Activated naive CD8-positive, alpha-beta T cell treated with anti-CD3 and anti-CD28 coated beads, Interleukin-2, amount 10 ng/mL, durations not matched to agents 7 days and 5 days (primary cell): Measurements from ENCODE around the gene NOX5. TPM values are rescaled to one million over a fixed set of nuclear protein-coding genes. Genes with fewer than 3 reads are reported as not detected.
"Not testable (repeated sequence)": the region's sequence is repeated elsewhere in the genome, so short reads cannot be mapped to it uniquely, and the experiment has no call there.

Source experiments
- ATAC-seq: fragments of 150-1000 bp; cut with Tn5 transposase; one replicate; pipeline ENCODE4 v1.10.0; 2021; ENCODE audit warnings: low read depth, moderate library complexity
- POLR2A ChIA-PET: fragments of 350-600 bp; sonication (Branson Sonifier 250); formaldehyde crosslinking; loops from one replicate; lab custom pipeline; 2021; ENCODE audit warnings: antibody characterized with exemption; lab: Charles Lee
- DNase-seq: peaks from one replicate; pipeline ENCODE4 v3.0.0; 2021
- H3K27ac Mint-ChIP-seq: one replicate; pipeline ENCODE4 v1.8.0; 2022; ENCODE audit warnings: mild to moderate bottlenecking, mixed read lengths
- H3K27me3 Mint-ChIP-seq: one replicate; pipeline ENCODE4 v1.8.0; 2022; ENCODE audit warnings: mild to moderate bottlenecking, moderate library complexity, mixed read lengths
- H3K36me3 Mint-ChIP-seq: one replicate; pipeline ENCODE4 v1.8.0; 2021; ENCODE audit warnings: mild to moderate bottlenecking, mixed read lengths
- H3K4me1 Mint-ChIP-seq: one replicate; pipeline ENCODE4 v1.8.0; 2021; ENCODE audit warnings: mixed read lengths
- H3K4me3 Mint-ChIP-seq: one replicate; pipeline ENCODE4 v1.8.0; 2022; ENCODE audit warnings: mild to moderate bottlenecking, moderate library complexity, mixed read lengths
- H3K9me3 Mint-ChIP-seq: one replicate; pipeline ENCODE4 v1.8.0; 2021; ENCODE audit warnings: mixed read lengths
- total RNA-seq, 2 experiments: library from RNA; stranded (reverse); gene quantifications; one replicate each; pipeline ENCODE4 v1.2.3, GENCODE V29; 2021

Gene NOX5
- total RNA-seq, 2 experiments from 2014 or later, result 0.06 TPM; not detected in 1

DNA sequence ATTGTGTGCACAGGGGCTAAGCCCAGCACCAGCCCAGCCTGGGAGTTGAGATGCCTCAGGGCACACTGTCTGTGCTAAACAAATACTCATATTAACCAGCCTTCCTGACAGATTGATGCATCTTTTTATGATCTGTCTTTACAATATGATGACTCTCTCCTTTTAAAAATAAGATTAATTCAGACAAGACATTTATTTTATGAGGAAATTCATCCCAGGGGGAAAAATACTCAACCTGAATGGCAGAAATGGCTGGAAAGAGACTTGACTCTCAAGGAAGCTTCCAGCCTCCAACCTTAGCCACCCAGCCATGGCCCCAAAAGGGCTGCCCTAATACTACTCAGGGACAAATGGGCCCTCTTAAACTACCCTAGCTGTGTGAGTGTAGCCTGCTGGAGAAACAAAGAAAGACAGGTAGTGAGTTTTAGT is 46.9 kb downstream of the NOX5 start:
- POLR2A ChIA-PET, result no interaction called here
- Mint-ChIP-seq H3K9me3 (no peaks in the 10 kb centered on the region), H3K27me3 (peaks cover 4% of the 10 kb centered on the region), H3K4me3 (no peak overlapping the region), H3K27ac (peak overlapping the region; percentile 30), H3K36me3 (no peaks in the 10 kb centered on the region), H3K4me1 (peaks cover 22% of the 10 kb centered on the region)
- DNase-seq, result no peak
- ATAC-seq, result no peak

GRCh38 chr15:69064649-69065048 is 50.2 kb downstream of the NOX5 start:
- Mint-ChIP-seq H3K4me3 (no peak overlapping the region), H3K9me3 (peaks cover 2% of the 10 kb centered on the region), H3K36me3 (no peaks in the 10 kb centered on the region), H3K27me3 (peaks cover 9% of the 10 kb centered on the region), H3K4me1 (peaks cover 18% of the 10 kb centered on the region), H3K27ac (no peak overlapping the region)
- DNase-seq, result no peak
- POLR2A ChIA-PET, result no interaction called here
- no peak for ATAC-seq

GRCh38 chr15:69066007-69066995 is 51.8 kb downstream of the NOX5 start:
- DNase-seq (no peak), ATAC-seq (no peak)
- Mint-ChIP-seq H3K4me3 (no peak overlapping the region), H3K36me3 (no peaks in the 10 kb centered on the region), H3K27me3 (peaks cover 24% of the 10 kb centered on the region), H3K4me1 (peaks cover 8% of the 10 kb centered on the region), H3K9me3 (peaks cover 5% of the 10 kb centered on the region), H3K27ac (no peak overlapping the region)
- POLR2A ChIA-PET, result no interaction called here

DNA sequence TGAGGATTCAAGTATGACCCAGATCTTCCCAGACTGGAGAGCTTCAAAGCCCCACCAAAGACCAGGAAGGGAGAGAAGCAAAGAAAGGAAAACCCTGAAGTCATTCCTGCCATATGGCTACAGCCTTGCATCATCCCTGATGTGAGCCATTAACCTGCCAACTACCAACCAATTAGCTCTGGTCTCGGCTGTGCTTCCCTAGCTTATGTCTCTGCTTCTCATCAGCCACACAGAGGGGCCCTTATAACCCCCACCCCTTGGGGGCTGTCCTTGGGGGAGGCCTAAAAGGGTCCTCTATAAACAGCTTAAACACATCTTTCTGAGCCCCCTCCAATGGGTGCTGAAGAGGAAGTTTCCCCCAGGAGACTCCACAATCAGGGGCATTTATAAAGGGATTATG is 52.8 kb downstream of the NOX5 start:
- Mint-ChIP-seq H3K27ac (no peak overlapping the region), H3K4me1 (peaks cover 5% of the 10 kb centered on the region), H3K36me3 (no peaks in the 10 kb centered on the region), H3K9me3 (peaks cover 5% of the 10 kb centered on the region), H3K27me3 (peaks cover 34% of the 10 kb centered on the region), H3K4me3 (no peak overlapping the region)
- no peak for DNase-seq
- POLR2A ChIA-PET, result no interaction called here
- no peak for ATAC-seq

DNA sequence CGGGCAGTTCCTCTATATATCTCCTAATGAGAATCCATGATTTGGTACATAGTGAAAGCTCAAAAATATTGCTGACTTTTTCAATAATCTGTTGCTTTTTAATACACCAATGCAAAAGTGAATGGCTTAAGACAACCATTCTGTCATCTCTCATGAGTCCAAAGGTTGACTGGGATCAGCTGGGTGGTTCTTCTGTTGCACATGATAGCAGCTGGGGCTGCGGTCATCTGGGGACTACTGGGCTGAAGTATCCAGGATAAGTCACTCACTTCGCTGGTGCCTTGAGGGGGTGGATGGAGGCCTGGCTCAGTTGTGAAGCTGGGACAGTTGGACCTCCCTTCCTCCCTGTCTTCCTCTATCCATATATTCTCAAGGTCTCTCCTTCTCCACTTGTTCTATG is 53.7 kb downstream of the NOX5 start:
- Mint-ChIP-seq H3K27ac (no peak overlapping the region), H3K9me3 (peaks cover 5% of the 10 kb centered on the region), H3K4me3 (no peak overlapping the region), H3K4me1 (peaks cover 5% of the 10 kb centered on the region), H3K27me3 (peaks cover 40% of the 10 kb centered on the region), H3K36me3 (no peaks in the 10 kb centered on the region)
- DNase-seq (no peak), ATAC-seq (no peak)
- POLR2A ChIA-PET, result no interaction called here

DNA sequence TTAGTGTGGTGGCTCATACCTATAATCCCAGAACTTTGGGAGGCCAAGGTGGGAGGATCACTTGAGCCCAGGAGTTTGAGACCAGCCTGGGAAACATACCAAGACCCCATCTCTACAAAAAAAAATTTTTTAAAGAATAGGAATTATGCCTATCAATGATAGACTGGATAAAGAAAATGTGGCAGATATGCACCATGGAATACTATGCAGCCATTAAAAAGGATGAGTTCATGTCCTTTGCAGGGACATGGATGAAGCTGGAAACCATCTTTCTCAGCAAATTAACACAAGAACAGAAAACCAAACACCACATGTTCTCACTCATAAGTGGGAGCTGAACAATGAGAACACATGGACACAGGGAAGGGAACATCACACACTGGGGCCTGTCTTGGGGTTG is 54.8 kb downstream of the NOX5 start:
- H3K9me3 Mint-ChIP-seq, H3K27ac Mint-ChIP-seq, H3K4me1 Mint-ChIP-seq, DNase-seq, ATAC-seq, H3K4me3 Mint-ChIP-seq, POLR2A ChIA-PET, H3K36me3 Mint-ChIP-seq: not testable (repeated sequence)
- H3K27me3 Mint-ChIP-seq, result peaks cover 51% of the 10 kb centered on the region

GRCh38 chr15:69069996-69070395 is 55.5 kb downstream of the NOX5 start:
- H3K36me3 Mint-ChIP-seq, result no peaks in the 10 kb centered on the region
- H3K27me3 Mint-ChIP-seq, result peaks cover 58% of the 10 kb centered on the region
- no peak overlapping the region for H3K27ac Mint-ChIP-seq
- ATAC-seq, result no peak
- POLR2A ChIA-PET, result no interaction called here
- no peak for DNase-seq
- peaks cover 4% of the 10 kb centered on the region for H3K4me1 Mint-ChIP-seq
- H3K4me3 Mint-ChIP-seq, result no peak overlapping the region
- H3K9me3 Mint-ChIP-seq, result peaks cover 5% of the 10 kb centered on the region

- Mint-ChIP-seq H3K4me1 (peaks cover 4% of the 10 kb centered on the region), H3K27ac (no peak overlapping the region), H3K27me3 (peaks cover 58% of the 10 kb centered on the region), H3K9me3 (peaks cover 5% of the 10 kb centered on the region), H3K36me3 (no peaks in the 10 kb centered on the region), H3K4me3 (no peak overlapping the region)
- ATAC-seq, result no peak
- POLR2A ChIA-PET, result no interaction called here
- no peak for DNase-seq
These were observed 55.9 kb downstream of the NOX5 start for GRCh38 chr15:69070396-69070795.

- Mint-ChIP-seq H3K36me3 (no peaks in the 10 kb centered on the region), H3K27me3 (peaks cover 66% of the 10 kb centered on the region), H3K4me3 (no peak overlapping the region), H3K27ac (no peak overlapping the region), H3K4me1 (peaks cover 4% of the 10 kb centered on the region), H3K9me3 (peaks cover 5% of the 10 kb centered on the region)
- ATAC-seq (no peak), DNase-seq (no peak)
- POLR2A ChIA-PET, result no interaction called here
These were observed 56.8 kb downstream of the NOX5 start for GRCh38 chr15:69071260-69071659.

GRCh38 chr15:69072906-69073305 is 58.4 kb downstream of the NOX5 start:
- peaks cover 74% of the 10 kb centered on the region for H3K27me3 Mint-ChIP-seq
- no peak overlapping the region for H3K4me3 Mint-ChIP-seq
- POLR2A ChIA-PET, result no interaction called here
- no peaks in the 10 kb centered on the region for H3K36me3 Mint-ChIP-seq
- DNase-seq, result no peak
- ATAC-seq, result no peak
- H3K27ac Mint-ChIP-seq, result no peak overlapping the region
- peaks cover 4% of the 10 kb centered on the region for H3K4me1 Mint-ChIP-seq
- H3K9me3 Mint-ChIP-seq, result peaks cover 3% of the 10 kb centered on the region

GRCh38 chr15:69074001-69074842 is 59.7 kb downstream of the NOX5 start:
- peaks cover 3% of the 10 kb centered on the region for H3K9me3 Mint-ChIP-seq
- peaks cover 69% of the 10 kb centered on the region for H3K27me3 Mint-ChIP-seq
- H3K4me1 Mint-ChIP-seq, result peaks cover 4% of the 10 kb centered on the region
- ATAC-seq (peak; percentile 45), DNase-seq (no peak)
- peak overlapping the region; percentile 51 for H3K4me3 Mint-ChIP-seq
- H3K27ac Mint-ChIP-seq, result no peak overlapping the region
- no peaks in the 10 kb centered on the region for H3K36me3 Mint-ChIP-seq
- POLR2A ChIA-PET, result no interaction called here

GRCh38 chr15:69074843-69075224 is 60.3 kb downstream of the NOX5 start:
- Mint-ChIP-seq H3K27ac (no peak overlapping the region), H3K27me3 (peaks cover 70% of the 10 kb centered on the region), H3K4me1 (peaks cover 4% of the 10 kb centered on the region), H3K9me3 (peaks cover 3% of the 10 kb centered on the region), H3K36me3 (no peaks in the 10 kb centered on the region), H3K4me3 (peak overlapping the region; percentile 51)
- DNase-seq (no peak), ATAC-seq (no peak)
- POLR2A ChIA-PET, result no interaction called here

GRCh38 chr15:69075440-69075839 is 60.9 kb downstream of the NOX5 start:
- POLR2A ChIA-PET, result no interaction called here
- H3K9me3 Mint-ChIP-seq, result peaks cover 1% of the 10 kb centered on the region
- peaks cover 4% of the 10 kb centered on the region for H3K4me1 Mint-ChIP-seq
- ATAC-seq (no peak), DNase-seq (no peak)
- peaks cover 67% of the 10 kb centered on the region for H3K27me3 Mint-ChIP-seq
- no peak overlapping the region for H3K4me3 Mint-ChIP-seq
- H3K27ac Mint-ChIP-seq, result no peak overlapping the region
- H3K36me3 Mint-ChIP-seq, result no peaks in the 10 kb centered on the region
